ENCODE measurements around the gene FKBP14.

Gene FKBP14

DNA sequence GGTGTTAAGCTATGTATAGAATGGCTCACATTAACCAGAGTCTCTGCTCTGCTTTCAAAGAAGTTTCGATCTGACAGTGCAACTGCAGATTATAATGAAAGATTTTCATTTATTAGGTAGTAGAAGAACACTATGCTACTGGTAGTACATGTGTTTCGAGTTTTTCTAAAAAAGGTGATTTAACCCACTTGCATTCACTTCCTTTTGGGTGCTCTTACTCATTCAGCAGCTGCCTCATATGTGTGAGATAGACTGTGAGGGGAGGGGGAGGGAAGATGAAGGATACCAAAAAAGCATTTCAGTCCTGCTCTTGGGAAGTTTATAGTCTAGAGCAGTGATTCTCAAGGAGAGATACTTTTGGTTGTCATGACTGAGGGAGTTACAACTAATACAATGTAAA lies 22.1 kb upstream of the FKBP14 start:
- TF ChIP-seq, protein P1, sequence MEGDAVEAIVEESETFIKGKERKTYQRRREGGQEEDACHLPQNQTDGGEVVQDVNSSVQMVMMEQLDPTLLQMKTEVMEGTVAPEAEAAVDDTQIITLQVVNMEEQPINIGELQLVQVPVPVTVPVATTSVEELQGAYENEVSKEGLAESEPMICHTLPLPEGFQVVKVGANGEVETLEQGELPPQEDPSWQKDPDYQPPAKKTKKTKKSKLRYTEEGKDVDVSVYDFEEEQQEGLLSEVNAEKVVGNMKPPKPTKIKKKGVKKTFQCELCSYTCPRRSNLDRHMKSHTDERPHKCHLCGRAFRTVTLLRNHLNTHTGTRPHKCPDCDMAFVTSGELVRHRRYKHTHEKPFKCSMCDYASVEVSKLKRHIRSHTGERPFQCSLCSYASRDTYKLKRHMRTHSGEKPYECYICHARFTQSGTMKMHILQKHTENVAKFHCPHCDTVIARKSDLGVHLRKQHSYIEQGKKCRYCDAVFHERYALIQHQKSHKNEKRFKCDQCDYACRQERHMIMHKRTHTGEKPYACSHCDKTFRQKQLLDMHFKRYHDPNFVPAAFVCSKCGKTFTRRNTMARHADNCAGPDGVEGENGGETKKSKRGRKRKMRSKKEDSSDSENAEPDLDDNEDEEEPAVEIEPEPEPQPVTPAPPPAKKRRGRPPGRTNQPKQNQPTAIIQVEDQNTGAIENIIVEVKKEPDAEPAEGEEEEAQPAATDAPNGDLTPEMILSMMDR (conservative IDR thresholded peaks at IDR 0.05; ENCODE audit: low read length): no peak
- no peak for DNase-seq (ENCODE audit: low read depth)
- H3K4me3 ChIP-seq (ENCODE audit: low read length): no peak overlapping the region

DNA sequence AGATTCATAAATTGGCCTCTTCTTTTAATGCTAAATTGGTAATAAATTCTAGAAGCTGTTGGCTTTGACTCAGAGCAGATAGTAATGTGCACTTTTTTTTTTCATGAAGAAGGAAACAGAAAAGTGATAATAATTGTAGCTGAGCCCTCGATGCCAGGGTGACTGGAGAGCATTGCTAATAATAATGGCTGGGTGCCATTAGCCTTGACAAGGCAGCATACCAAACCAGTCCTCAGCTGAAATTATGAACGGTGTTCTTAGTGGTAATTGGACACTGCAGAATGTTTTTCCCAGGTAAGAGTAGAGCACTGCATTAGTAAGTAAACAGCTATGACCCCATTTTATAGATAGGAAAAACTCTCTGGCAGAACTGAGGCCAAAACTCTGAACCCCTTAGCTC lies 20.6 kb upstream of the FKBP14 start:
- H3K4me3 ChIP-seq (ENCODE audit: low read length): no peak overlapping the region
- no peak for DNase-seq (ENCODE audit: low read depth)
- TF ChIP-seq, protein P1 (conservative IDR thresholded peaks at IDR 0.05; ENCODE audit: low read length): no peak

DNA sequence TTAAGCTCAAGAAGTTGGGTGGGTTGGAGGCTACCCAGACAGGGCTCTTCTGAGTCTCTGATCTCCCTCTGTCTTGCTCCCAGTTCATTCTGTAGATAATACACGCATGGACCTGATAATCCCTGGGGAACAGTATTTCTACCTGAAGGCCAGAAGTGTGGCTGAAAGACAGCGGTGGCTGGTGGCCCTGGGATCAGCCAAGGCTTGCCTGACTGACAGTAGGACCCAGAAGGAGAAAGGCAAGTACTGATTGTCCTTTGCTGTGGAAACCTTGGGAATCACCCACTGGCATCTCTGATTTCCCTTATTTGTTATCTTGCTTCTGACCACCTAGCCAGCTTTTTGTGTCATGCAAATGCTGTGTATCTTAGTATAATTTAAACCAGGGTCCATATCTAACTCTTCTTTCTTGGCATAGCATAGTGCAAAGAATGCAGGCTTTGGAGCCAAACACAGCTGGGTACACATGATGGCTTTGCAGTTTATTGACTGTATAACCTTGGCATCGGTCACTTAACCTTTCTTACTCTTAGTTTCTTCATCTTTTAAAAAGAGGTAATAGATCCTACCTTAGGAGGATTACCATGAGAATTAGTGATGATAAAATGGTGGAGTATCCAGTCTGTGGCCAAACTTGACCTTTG lies 19.7 kb upstream of the FKBP14 start:
- H3K4me3 ChIP-seq (ENCODE audit: low read length): no peak overlapping the region
- TF ChIP-seq, protein P1 (conservative IDR thresholded peaks at IDR 0.05; ENCODE audit: low read length): no peak
- no peak for DNase-seq (ENCODE audit: low read depth)

DNA sequence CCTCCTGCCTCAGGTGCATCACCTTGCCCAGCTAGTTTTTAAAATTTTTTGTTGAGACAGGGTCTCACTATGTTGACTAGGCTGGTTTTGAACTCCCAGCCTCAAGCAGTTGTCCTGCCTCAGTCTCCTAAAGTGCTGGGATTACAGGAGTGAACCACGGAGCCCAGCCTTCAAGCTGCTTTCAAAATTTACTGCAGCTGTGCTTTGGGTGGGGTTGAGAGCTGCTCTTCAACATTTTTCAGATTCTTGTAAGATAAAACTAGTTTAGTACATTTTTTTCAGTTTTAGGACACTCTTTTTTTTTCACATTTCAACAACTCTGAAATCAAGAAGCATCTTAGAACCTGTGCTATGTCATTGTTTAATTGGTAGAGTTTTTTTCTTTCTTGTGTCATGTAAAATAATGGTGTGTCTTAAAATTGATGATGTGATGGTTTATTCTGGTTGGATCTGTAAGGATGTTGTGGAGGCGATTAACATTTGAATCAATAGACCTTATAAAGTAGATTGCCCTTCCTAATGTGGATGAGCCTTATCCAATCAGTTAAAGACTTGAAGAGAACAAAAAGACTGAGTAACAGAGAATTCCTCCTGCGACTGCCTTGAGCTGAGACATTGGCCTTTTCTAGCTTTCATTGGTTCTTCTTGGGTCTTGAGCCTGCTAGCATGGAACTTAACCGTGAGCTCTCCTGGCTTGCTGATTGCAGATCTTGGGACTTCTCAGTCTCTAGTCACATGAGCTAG lies 15.2 kb upstream of the FKBP14 start:
- TF ChIP-seq, protein P1 (conservative IDR thresholded peaks at IDR 0.05; ENCODE audit: low read length): no peak
- DNase-seq (ENCODE audit: low read depth): peak; percentile 59
- H3K4me3 ChIP-seq (ENCODE audit: low read length): no peak overlapping the region

DNA sequence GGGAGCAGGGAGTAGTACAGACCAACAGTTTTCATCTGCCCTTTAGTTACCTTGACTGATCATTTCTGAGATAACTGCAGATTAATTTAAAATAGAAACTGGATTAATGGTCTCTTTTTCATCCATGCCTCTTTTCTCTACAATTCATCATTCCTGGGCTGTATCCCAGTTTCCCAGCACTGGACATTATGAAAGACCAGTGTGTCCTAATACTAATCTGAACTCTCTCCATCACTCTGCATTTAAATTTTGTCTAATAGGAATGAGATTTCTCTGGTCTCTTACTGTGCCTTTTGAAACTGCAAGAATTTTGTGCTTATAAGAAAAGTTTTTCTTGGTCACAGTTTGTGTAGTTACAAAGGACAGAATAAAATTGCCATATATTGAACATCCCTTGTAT lies 14.4 kb upstream of the FKBP14 start:
- TF ChIP-seq, protein P1 (conservative IDR thresholded peaks at IDR 0.05; ENCODE audit: low read length): no peak
- H3K4me3 ChIP-seq (ENCODE audit: low read length): no peak overlapping the region
- peak; percentile 22 for DNase-seq (ENCODE audit: low read depth)

DNA sequence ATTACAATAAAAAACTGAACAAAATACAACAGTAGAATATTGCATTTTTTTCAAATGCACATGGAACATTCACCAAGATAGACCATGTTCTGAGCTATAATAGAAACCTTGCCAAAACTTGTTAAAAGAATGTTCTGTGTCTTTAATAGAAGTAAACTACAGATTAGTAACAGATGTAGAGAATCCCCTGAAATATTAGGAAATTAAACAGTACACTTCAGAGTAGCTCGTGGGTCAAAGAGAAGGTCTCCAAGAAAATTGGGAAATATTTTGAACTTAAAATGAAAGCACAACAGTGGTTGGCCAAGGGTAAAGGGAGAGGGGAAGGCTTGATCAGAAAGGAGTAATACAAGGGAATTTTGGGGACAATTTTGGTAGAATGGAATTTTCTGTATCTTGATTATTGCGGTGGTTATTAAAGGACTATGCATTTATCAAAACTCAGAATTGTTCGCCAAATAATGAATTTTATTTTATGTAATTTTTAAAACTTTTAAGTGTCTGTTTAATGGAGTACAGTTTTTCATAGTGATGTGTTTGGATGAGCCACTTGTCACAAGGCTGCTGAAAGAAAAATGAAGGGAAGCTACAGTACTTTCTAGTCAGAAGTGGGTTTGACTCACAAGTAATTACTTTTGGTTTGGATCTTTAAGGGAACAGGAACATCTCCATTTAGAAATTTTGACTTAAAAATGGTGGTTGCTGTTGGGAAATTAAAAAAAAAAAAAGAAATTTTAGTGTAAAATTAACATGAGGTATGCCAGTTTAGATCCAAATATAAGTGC lies 11.9 kb upstream of the FKBP14 start:
- DNase-seq (ENCODE audit: low read depth): peak; percentile 79
- TF ChIP-seq, protein P1 (conservative IDR thresholded peaks at IDR 0.05; ENCODE audit: low read length): no peak
- H3K4me3 ChIP-seq (ENCODE audit: low read length): no peak overlapping the region

Data from AG10803 (cell line).